GM23248 (cell line): Measurements from ENCODE around the gene WWOX. TPM values are rescaled to one million over a fixed set of nuclear protein-coding genes. Genes with fewer than 3 reads are reported as not detected.

Experiments used
- DNase-seq: peaks from one replicate; pipeline ENCODE4 v3.0.0-alpha.2; 2015
- H2AFZ ChIP-seq: fragments of 200-600 bp; sonication (generic); 2 replicates; pipeline ENCODE4 v1.6.1; 2016; ENCODE audit warnings: antibody characterized with exemption
- H3F3A ChIP-seq: fragments of 200-600 bp; sonication (generic); 2 replicates; pipeline ENCODE4 v1.6.1; 2016; ENCODE audit warnings: mild to moderate bottlenecking, antibody characterized with exemption, mixed run types; ENCODE audit not compliant: insufficient read depth
- H3K27ac ChIP-seq: fragments of 200-600 bp; sonication (generic); 2 replicates; pipeline ENCODE4 v1.5.1; 2016; ENCODE audit warnings: mild to moderate bottlenecking
- H3K27me3 ChIP-seq: fragments of 200-600 bp; sonication (generic); replicated peaks from 2 replicates; pipeline ENCODE4 v1.6.1; 2016; ENCODE audit warnings: mild to moderate bottlenecking; ENCODE audit not compliant: insufficient read depth
- H3K36me3 ChIP-seq: fragments of 200-600 bp; sonication (generic); 2 replicates; pipeline ENCODE4 v1.6.1; 2016; ENCODE audit warnings: low read depth, mild to moderate bottlenecking
- H3K4me1 ChIP-seq: fragments of 200-600 bp; sonication (generic); 2 replicates; pipeline ENCODE4 v1.6.1; 2016; ENCODE audit warnings: mild to moderate bottlenecking; ENCODE audit not compliant: insufficient read depth
- H3K4me2 ChIP-seq: fragments of 200-600 bp; sonication (generic); one replicate; pipeline ENCODE4 v1.6.1; 2016; ENCODE audit warnings: mild to moderate bottlenecking; ENCODE audit not compliant: unreplicated experiment
- H3K4me3 ChIP-seq: fragments of 200-600 bp; sonication (generic); 2 replicates; pipeline ENCODE4 v1.5.1; 2016; ENCODE audit warnings: mild to moderate bottlenecking
- H3K79me2 ChIP-seq: fragments of 200-600 bp; sonication (generic); 2 replicates; pipeline ENCODE4 v1.6.1; 2016; ENCODE audit warnings: mild to moderate bottlenecking; ENCODE audit not compliant: insufficient read depth
- H3K9ac ChIP-seq: fragments of 200-600 bp; sonication (generic); 2 replicates; pipeline ENCODE4 v1.6.1; 2016; ENCODE audit warnings: mild to moderate bottlenecking
- H3K9me2 ChIP-seq: fragments of 200-600 bp; sonication (generic); 2 replicates; pipeline ENCODE4 v1.6.1; 2016; ENCODE audit warnings: mixed run types, mild to moderate bottlenecking, moderate library complexity; ENCODE audit not compliant: insufficient read depth
- H3K9me3 ChIP-seq: fragments of 200-600 bp; sonication (generic); one replicate; pipeline ENCODE4 v1.6.1; 2017; ENCODE audit warnings: low read depth
- H4K20me1 ChIP-seq: fragments of 200-600 bp; sonication (generic); 2 replicates; pipeline ENCODE4 v1.6.0; 2016; ENCODE audit not compliant: insufficient read depth
- EZH2 ChIP-seq: fragments of 200-600 bp; sonication (generic); IDR thresholded peaks from 2 replicates; pipeline ENCODE4 v1.6.1; 2018; ENCODE audit warnings: antibody characterized with exemption, mild to moderate bottlenecking; ENCODE audit not compliant: insufficient read depth, poor library complexity, severe bottlenecking
- EZH2phosphoT487 ChIP-seq: fragments of 200-600 bp; sonication (generic); IDR thresholded peaks from 2 replicates; pipeline ENCODE4 v1.6.1; 2018; ENCODE audit warnings: antibody characterized with exemption, moderate library complexity, mild to moderate bottlenecking, low read depth; ENCODE audit not compliant: insufficient read depth
- WGBS, 2 experiments: methylation state at CpG; one replicate each; pipeline ENCODE4 v1.1.6; 2015 to 2017; ENCODE audit warnings: low lambda C conversion rate in 2 of 2, low coverage in 1 of 2; ENCODE audit errors: missing lambda C conversion rate in 2 of 2; 5-methylcytosine and 5-hydroxymethylcytosine counted together
- in situ Hi-C: fragments of 300-500 bp; cut with MboI; formaldehyde crosslinking; loops from 2 replicates; pipeline ENCODE4 v1.15.0; 2020
- polyA plus RNA-seq: library from polyadenylated mRNA; unstranded; fragments of >200 nt; fragmentation: Nextera tagmentation; extraction: Ambion mirVana; gene quantifications from 2 replicates; pipeline ENCODE4 v1.2.1, GENCODE V29; 2016
- total RNA-seq: library from RNA; depleted of rRNA; stranded (reverse); fragments of >200 nt; shearing (Covaris generic); gene quantifications from 2 replicates; pipeline ENCODE4 v1.2.3, GENCODE V29; 2014

WWOX gene
- total and polyA plus RNA-seq, 2 experiments from 2014 or later = 4.5 to 6.6 TPM

DNA sequence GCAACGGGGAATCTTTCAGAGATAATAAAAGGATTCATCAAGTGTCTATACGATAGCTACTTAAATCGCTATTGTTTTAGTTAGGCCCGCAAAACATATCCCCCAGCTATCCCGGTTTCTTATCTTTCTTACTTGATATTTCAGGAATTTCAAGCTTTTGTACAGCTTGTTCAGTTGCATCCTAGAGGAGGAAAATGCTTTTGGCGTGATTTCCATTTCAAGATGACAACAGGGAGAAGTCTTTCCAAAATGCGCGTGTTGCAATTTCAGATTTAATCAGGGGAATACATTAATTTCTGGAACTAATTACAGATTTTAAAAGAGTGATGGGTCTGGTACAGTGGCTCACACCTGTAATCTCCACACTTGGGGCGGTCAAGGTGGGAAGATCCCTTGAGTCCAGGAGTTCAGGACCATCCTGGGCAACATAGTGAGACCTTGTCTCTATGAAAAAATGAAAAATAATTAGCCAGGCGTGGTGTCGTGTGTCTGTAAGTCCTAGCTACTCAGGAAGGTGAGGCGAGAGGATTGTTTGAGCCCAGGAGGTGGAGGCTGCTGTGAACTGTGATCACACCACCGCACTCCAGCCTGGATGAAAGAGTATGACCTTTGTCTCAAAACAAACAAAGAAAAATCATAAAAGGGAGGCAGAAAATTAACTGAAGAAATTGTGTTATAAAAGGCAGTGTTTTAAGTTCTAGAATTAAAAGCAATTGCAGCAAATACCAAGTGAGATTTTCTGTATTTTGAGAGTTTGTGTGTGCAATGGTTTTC lies 954.9 kb downstream of the WWOX start:
- H3K9me2 ChIP-seq = no peaks in the 10 kb centered on the region
- H3K4me1 ChIP-seq = no peaks in the 10 kb centered on the region
- TF ChIP-seq EZH2 = no peak
- TF ChIP-seq EZH2phosphoT487 = no peak
- no peak overlapping the region for H2AFZ ChIP-seq
- H3K79me2 ChIP-seq = no peaks in the 10 kb centered on the region
- H3K9me3 ChIP-seq = no peaks in the 10 kb centered on the region
- no peak overlapping the region for H3K4me2 ChIP-seq
- in situ Hi-C loops = no loop called here
- no peak for DNase-seq
- WGBS, 2 experiments = 35 to 40% methylated on average over 13 of the region's 13 CpGs
- H3F3A ChIP-seq = no peaks in the 10 kb centered on the region
- no peak overlapping the region for H3K9ac ChIP-seq
- H4K20me1 ChIP-seq = no peaks in the 10 kb centered on the region
- no peaks in the 10 kb centered on the region for H3K36me3 ChIP-seq
- H3K4me3 ChIP-seq = no peak overlapping the region
- H3K27ac ChIP-seq = no peak overlapping the region
- no peaks in the 10 kb centered on the region for H3K27me3 ChIP-seq

DNA sequence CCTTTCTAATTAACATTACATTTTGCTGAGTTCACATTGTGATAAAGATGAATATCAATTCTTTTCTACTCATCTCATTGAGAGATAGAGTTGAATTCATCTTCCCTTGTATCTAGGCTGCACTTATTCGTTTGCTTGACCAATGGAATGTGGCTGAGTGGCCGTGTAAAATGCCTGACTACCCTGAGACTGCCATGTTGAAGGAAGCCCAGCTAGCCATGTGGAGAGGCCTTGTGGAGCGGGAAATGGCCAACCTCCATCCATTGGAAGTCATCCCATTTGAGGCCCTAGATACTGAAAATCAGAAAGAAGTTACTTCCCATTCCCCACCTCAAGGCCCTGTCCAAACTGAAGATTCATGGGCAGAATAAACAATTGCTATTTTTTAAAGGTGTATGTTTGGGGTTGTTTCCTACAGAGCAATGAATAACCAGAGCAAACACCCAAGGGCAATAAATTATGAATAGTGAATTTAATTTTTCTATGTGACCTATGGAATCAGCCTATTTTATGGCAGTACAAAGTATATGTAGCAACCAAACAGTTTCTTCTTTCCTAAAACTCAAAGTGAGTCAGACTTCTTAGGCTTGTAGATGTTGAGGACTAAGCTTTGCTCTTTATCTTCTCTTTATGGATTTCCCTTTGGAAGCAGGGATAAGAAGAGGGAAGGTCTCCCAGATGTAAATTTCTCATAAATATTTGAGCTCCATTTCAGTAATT lies 956.0 kb downstream of the WWOX start:
- Histone ChIP-seq H3K4me1 (no peaks in the 10 kb centered on the region), H3K27ac (no peak overlapping the region), H3F3A (no peaks in the 10 kb centered on the region), H3K79me2 (no peaks in the 10 kb centered on the region), H3K36me3 (no peaks in the 10 kb centered on the region), H3K4me2 (no peak overlapping the region), H3K4me3 (no peak overlapping the region), H4K20me1 (no peaks in the 10 kb centered on the region), H2AFZ (no peak overlapping the region), H3K9ac (no peak overlapping the region), H3K9me2 (no peaks in the 10 kb centered on the region), H3K9me3 (no peaks in the 10 kb centered on the region), H3K27me3 (no peaks in the 10 kb centered on the region)
- in situ Hi-C loops = no loop called here
- no peak for DNase-seq
- 42 to 50% methylated on average over 3 of the region's 3 CpGs for WGBS, 2 experiments
- TF ChIP-seq EZH2phosphoT487 (no peak), EZH2 (no peak)

DNA sequence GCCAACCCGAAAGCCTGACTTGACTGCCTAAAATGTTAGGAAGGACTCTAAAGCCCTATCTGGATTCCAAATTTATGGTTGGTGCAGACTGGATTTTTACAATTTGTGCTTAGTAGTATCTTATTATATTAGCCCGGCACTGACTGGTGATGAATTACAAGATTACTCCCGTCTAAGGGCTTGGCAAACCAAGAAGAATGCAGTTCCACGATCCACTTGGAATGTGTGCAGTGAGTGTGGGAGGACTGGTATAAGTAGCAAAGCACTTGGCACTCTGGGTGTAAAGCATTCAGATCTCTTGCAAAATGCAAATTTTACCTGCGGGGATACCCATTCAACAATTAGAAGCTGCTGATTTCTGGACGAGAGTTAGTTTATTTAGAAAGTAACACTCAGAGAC lies 961.7 kb downstream of the WWOX start:
- Histone ChIP-seq H3K4me2 (no peak overlapping the region), H3K4me1 (no peaks in the 10 kb centered on the region), H3K79me2 (no peaks in the 10 kb centered on the region), H3K36me3 (no peaks in the 10 kb centered on the region), H3K9ac (no peak overlapping the region), H2AFZ (no peak overlapping the region), H4K20me1 (no peaks in the 10 kb centered on the region), H3K27ac (no peak overlapping the region), H3K27me3 (no peaks in the 10 kb centered on the region), H3K4me3 (no peak overlapping the region), H3F3A (no peaks in the 10 kb centered on the region), H3K9me2 (no peaks in the 10 kb centered on the region), H3K9me3 (no peaks in the 10 kb centered on the region)
- in situ Hi-C loops = no loop called here
- 26 to 27% methylated on average over 6 of the region's 6 CpGs for WGBS, 2 experiments
- DNase-seq = no peak
- TF ChIP-seq EZH2 (no peak), EZH2phosphoT487 (no peak)

DNA sequence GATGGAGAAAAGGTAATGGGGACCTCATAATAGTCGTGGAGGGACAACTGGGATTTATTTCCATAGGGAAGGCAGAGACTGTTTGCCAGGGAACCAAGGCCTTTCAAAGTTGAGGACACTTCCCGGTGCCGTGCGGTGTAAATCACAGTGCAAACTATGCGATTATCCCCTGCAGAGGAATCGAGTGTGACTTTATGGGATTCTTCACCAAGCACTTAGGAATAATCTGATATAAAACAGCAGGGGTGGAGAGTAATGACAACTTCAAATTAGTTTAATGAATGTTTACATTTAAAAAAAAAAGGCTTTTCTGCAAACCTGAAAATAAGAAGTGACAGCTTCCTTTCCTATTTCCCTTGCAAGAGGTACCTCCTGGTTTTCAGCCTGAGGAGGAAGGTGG lies 962.9 kb downstream of the WWOX start:
- Histone ChIP-seq H3K4me2 (no peak overlapping the region), H3K9ac (no peak overlapping the region), H4K20me1 (no peaks in the 10 kb centered on the region), H3K36me3 (no peaks in the 10 kb centered on the region), H3K27me3 (no peaks in the 10 kb centered on the region), H2AFZ (no peak overlapping the region), H3K4me1 (no peaks in the 10 kb centered on the region), H3K27ac (no peak overlapping the region), H3K9me3 (no peaks in the 10 kb centered on the region), H3F3A (no peaks in the 10 kb centered on the region), H3K9me2 (no peaks in the 10 kb centered on the region), H3K4me3 (no peak overlapping the region), H3K79me2 (no peaks in the 10 kb centered on the region)
- in situ Hi-C loops = no loop called here
- DNase-seq = no peak
- WGBS, 2 experiments = 62 to 69% methylated on average over 6 of the region's 6 CpGs
- TF ChIP-seq EZH2phosphoT487 (no peak), EZH2 (no peak)

DNA sequence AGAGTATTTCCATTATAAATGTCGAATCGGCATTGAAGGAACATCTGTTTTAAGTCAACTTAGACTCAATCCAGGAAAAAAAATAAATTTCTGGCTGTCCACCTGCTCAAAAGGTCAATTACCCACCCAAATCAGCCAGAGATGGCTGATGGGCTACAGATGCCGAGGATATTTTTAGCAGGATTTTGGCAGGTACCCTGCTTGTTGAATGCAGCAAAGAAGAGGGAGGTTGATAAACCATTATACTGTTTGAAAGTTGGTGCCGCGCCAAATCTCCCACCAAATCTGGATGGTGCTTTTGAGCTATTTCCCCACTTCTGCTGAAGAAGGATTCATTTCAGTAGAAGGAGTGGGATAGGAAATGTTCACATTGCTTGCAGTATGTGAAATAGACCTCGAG lies 963.4 kb downstream of the WWOX start:
- H3K4me1 ChIP-seq = no peaks in the 10 kb centered on the region
- DNase-seq = no peak
- no peaks in the 10 kb centered on the region for H3K9me3 ChIP-seq
- H2AFZ ChIP-seq = no peak overlapping the region
- H3K27ac ChIP-seq = no peak overlapping the region
- no peaks in the 10 kb centered on the region for H3K79me2 ChIP-seq
- H3K9me2 ChIP-seq = no peaks in the 10 kb centered on the region
- no peaks in the 10 kb centered on the region for H3F3A ChIP-seq
- no peak overlapping the region for H3K9ac ChIP-seq
- no peak overlapping the region for H3K4me3 ChIP-seq
- H3K27me3 ChIP-seq = no peaks in the 10 kb centered on the region
- in situ Hi-C loops = no loop called here
- WGBS, 2 experiments = 16 to 18% methylated on average over 6 of the region's 6 CpGs
- H3K36me3 ChIP-seq = no peaks in the 10 kb centered on the region
- no peaks in the 10 kb centered on the region for H4K20me1 ChIP-seq
- H3K4me2 ChIP-seq = no peak overlapping the region
- TF ChIP-seq EZH2 (no peak), EZH2phosphoT487 (no peak)
